ENCODE results near the gene DNAH14. TPM values are rescaled to one million over a fixed set of nuclear protein-coding genes. Genes with fewer than 3 reads are reported as not detected.
"Not testable (repeated sequence)": the region's sequence is repeated elsewhere in the genome, so short reads cannot be mapped to it uniquely, and the experiment has no call there.

Gene DNAH14
- total RNA-seq, 2 donors from 2014 or later: 2.6 TPM; not detected in 1

GRCh38 chr1:225131869-225132268 is 202.4 kb downstream of the DNAH14 start:
- TF ChIP-seq, protein P1, sequence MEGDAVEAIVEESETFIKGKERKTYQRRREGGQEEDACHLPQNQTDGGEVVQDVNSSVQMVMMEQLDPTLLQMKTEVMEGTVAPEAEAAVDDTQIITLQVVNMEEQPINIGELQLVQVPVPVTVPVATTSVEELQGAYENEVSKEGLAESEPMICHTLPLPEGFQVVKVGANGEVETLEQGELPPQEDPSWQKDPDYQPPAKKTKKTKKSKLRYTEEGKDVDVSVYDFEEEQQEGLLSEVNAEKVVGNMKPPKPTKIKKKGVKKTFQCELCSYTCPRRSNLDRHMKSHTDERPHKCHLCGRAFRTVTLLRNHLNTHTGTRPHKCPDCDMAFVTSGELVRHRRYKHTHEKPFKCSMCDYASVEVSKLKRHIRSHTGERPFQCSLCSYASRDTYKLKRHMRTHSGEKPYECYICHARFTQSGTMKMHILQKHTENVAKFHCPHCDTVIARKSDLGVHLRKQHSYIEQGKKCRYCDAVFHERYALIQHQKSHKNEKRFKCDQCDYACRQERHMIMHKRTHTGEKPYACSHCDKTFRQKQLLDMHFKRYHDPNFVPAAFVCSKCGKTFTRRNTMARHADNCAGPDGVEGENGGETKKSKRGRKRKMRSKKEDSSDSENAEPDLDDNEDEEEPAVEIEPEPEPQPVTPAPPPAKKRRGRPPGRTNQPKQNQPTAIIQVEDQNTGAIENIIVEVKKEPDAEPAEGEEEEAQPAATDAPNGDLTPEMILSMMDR (IDR thresholded peaks at IDR 0.05): no peak
- no peak overlapping the region for H3K4me3 ChIP-seq
- ATAC-seq (ENCODE audit: insufficient number of reproducible peaks, low FRiP score, low read depth) (no peak), DNase-seq (ENCODE audit: low spot score) (no peak)
- no peaks in the 10 kb centered on the region for H3K4me1 ChIP-seq (ENCODE audit: control insufficient read depth in 1 of 2, low read depth in 2 of 2)
- no peak overlapping the region for H3K27ac ChIP-seq
- no peaks in the 10 kb centered on the region for H3K36me3 ChIP-seq
- H3K27me3 ChIP-seq (replicated peaks; ENCODE audit: insufficient read depth): no peaks in the 10 kb centered on the region
- H3K9me3 ChIP-seq: no peaks in the 10 kb centered on the region

- no peaks in the 10 kb centered on the region for H3K9me3 ChIP-seq
- TF ChIP-seq, protein P1 (IDR thresholded peaks at IDR 0.05): no peak
- DNase-seq (ENCODE audit: low spot score) (no peak), ATAC-seq (ENCODE audit: insufficient number of reproducible peaks, low FRiP score, low read depth) (no peak)
- no peaks in the 10 kb centered on the region for H3K36me3 ChIP-seq
- no peaks in the 10 kb centered on the region for H3K4me1 ChIP-seq (ENCODE audit: control insufficient read depth in 1 of 2, low read depth in 2 of 2)
- H3K27me3 ChIP-seq (replicated peaks; ENCODE audit: insufficient read depth): no peaks in the 10 kb centered on the region
- no peak overlapping the region for H3K27ac ChIP-seq
- no peak overlapping the region for H3K4me3 ChIP-seq
These were observed 208.5 kb downstream of the DNAH14 start for GRCh38 chr1:225137976-225138375.

- no peak for ATAC-seq (ENCODE audit: insufficient number of reproducible peaks, low FRiP score, low read depth)
- TF ChIP-seq, protein P1 (IDR thresholded peaks at IDR 0.05): no peak
These were observed 213.5 kb downstream of the DNAH14 start for GRCh38 chr1:225143001-225143400.

GRCh38 chr1:225146478-225146877 is 217.0 kb downstream of the DNAH14 start:
- H3K4me3 ChIP-seq: no peak overlapping the region
- TF ChIP-seq, protein P1 (IDR thresholded peaks at IDR 0.05): no peak
- ATAC-seq (ENCODE audit: insufficient number of reproducible peaks, low FRiP score, low read depth) (no peak), DNase-seq (ENCODE audit: low spot score) (no peak)
- H3K9me3 ChIP-seq: no peaks in the 10 kb centered on the region
- H3K27me3 ChIP-seq (replicated peaks; ENCODE audit: insufficient read depth): no peaks in the 10 kb centered on the region
- no peaks in the 10 kb centered on the region for H3K36me3 ChIP-seq
- no peaks in the 10 kb centered on the region for H3K4me1 ChIP-seq (ENCODE audit: control insufficient read depth in 1 of 2, low read depth in 2 of 2)
- no peak overlapping the region for H3K27ac ChIP-seq

More at GRCh38 chr1:225143001-225143400, 213.5 kb downstream of the DNAH14 start:
- no peaks in the 10 kb centered on the region for H3K27me3 ChIP-seq (replicated peaks; ENCODE audit: insufficient read depth)
- no peaks in the 10 kb centered on the region for H3K9me3 ChIP-seq
- no peaks in the 10 kb centered on the region for H3K36me3 ChIP-seq
- no peaks in the 10 kb centered on the region for H3K4me1 ChIP-seq (ENCODE audit: control insufficient read depth in 1 of 2, low read depth in 2 of 2)
- no peak overlapping the region for H3K27ac ChIP-seq
- no peak overlapping the region for H3K4me3 ChIP-seq
- DNase-seq (ENCODE audit: low spot score): no peak

- H3K9me3 ChIP-seq; H3K4me3 ChIP-seq; H3K4me1 ChIP-seq (ENCODE audit: control insufficient read depth in 1 of 2, low read depth in 2 of 2); H3K27ac ChIP-seq; H3K36me3 ChIP-seq; DNase-seq (ENCODE audit: low spot score); H3K27me3 ChIP-seq (replicated peaks; ENCODE audit: insufficient read depth); ATAC-seq (ENCODE audit: insufficient number of reproducible peaks, low FRiP score, low read depth): not testable (repeated sequence)
These were observed 218.3 kb downstream of the DNAH14 start for GRCh38 chr1:225147791-225148190.

- Histone ChIP-seq H3K4me3 (no peak overlapping the region), H3K27me3 (replicated peaks; ENCODE audit: insufficient read depth) (no peaks in the 10 kb centered on the region), H3K4me1 (ENCODE audit: control insufficient read depth in 1 of 2, low read depth in 2 of 2) (no peaks in the 10 kb centered on the region), H3K36me3 (no peaks in the 10 kb centered on the region), H3K9me3 (no peaks in the 10 kb centered on the region), H3K27ac (no peak overlapping the region)
- TF ChIP-seq, protein P1 (IDR thresholded peaks at IDR 0.05): no peak
- ATAC-seq (ENCODE audit: insufficient number of reproducible peaks, low FRiP score, low read depth) (no peak), DNase-seq (ENCODE audit: low spot score) (no peak)
These were observed 222.6 kb downstream of the DNAH14 start for GRCh38 chr1:225152061-225152460.

Measured in thoracic aorta (tissue), 2 donors.